Loucy (cell line): Measurements from ENCODE around the gene COLGALT1.
"Not testable (repeated sequence)": the region's sequence is repeated elsewhere in the genome, so short reads cannot be mapped to it uniquely, and the experiment has no call there.

ENCODE experiments used
- H2AFZ ChIP-seq: fragments of 200-600 bp; sonication (generic); 2 replicates; pipeline ENCODE4 v1.6.0; 2016; ENCODE audit warnings: antibody characterized with exemption, mild to moderate bottlenecking, low read length, moderate library complexity
- H3F3A ChIP-seq: fragments of 200-600 bp; 2 replicates; pipeline ENCODE4 v1.6.0; 2016; ENCODE audit warnings: antibody characterized with exemption, low read depth, mild to moderate bottlenecking
- H3K27me3 ChIP-seq: fragments of 200-600 bp; sonication (generic); 2 replicates; pipeline ENCODE4 v1.6.1; 2014; ENCODE audit warnings: low read length, mild to moderate bottlenecking; ENCODE audit not compliant: insufficient read depth, poor library complexity, severe bottlenecking
- H3K36me3 ChIP-seq: fragments of 200-600 bp; sonication (generic); 2 replicates; pipeline ENCODE4 v1.6.1; 2016; ENCODE audit warnings: low read length; ENCODE audit not compliant: insufficient read depth
- H3K4me1 ChIP-seq: fragments of 200-600 bp; sonication (generic); 2 replicates; pipeline ENCODE4 v1.5.1; 2014; ENCODE audit warnings: low read length, mild to moderate bottlenecking; ENCODE audit not compliant: insufficient read depth, poor library complexity, severe bottlenecking
- H3K4me2 ChIP-seq: fragments of 200-600 bp; sonication (generic); 2 replicates; pipeline ENCODE4 v1.6.0; 2014; ENCODE audit warnings: antibody characterized with exemption, low read length, low read depth, mild to moderate bottlenecking; ENCODE audit not compliant: poor library complexity, severe bottlenecking
- H3K4me3 ChIP-seq: fragments of 200-600 bp; sonication (generic); 2 replicates; pipeline ENCODE4 v1.5.1; 2014; ENCODE audit warnings: low read length, mild to moderate bottlenecking, mixed read lengths; ENCODE audit not compliant: poor library complexity, severe bottlenecking
- H3K79me2 ChIP-seq: fragments of 200-600 bp; sonication (generic); 2 replicates; pipeline ENCODE4 v1.6.1; 2014; ENCODE audit warnings: low read length; ENCODE audit not compliant: insufficient read depth
- H3K9ac ChIP-seq: fragments of 200-600 bp; sonication (generic); 2 replicates; pipeline ENCODE4 v1.6.0; 2014; ENCODE audit warnings: mild to moderate bottlenecking, low read depth, low read length, moderate library complexity; ENCODE audit not compliant: poor library complexity, severe bottlenecking
- H3K9me2 ChIP-seq: fragments of 200-600 bp; sonication (generic); replicated peaks from 2 replicates; pipeline ENCODE4 v1.6.1; 2016; ENCODE audit warnings: low read depth, low read length, mixed read lengths
- H3K9me3 ChIP-seq: fragments of 200-600 bp; sonication (generic); 2 replicates; pipeline ENCODE4 v1.6.1; 2014; ENCODE audit warnings: mild to moderate bottlenecking, antibody characterized with exemption, low read length, low read depth; ENCODE audit not compliant: insufficient read depth
- H4K20me1 ChIP-seq: fragments of 200-600 bp; sonication (generic); 2 replicates; pipeline ENCODE4 v1.6.0; 2014; ENCODE audit warnings: antibody characterized with exemption, low read length, mild to moderate bottlenecking; ENCODE audit not compliant: insufficient read depth, poor library complexity, severe bottlenecking
- EZH2phosphoT487 ChIP-seq: fragments of 200-600 bp; IDR thresholded peaks from 2 replicates; pipeline ENCODE4 v1.6.1; 2018; ENCODE audit warnings: antibody characterized with exemption, mild to moderate bottlenecking, moderate library complexity, borderline replicate concordance
- TF ChIP-seq, protein P1 (sequence below): fragments of 200-600 bp; sonication (generic); conservative IDR thresholded peaks from 2 replicates; pipeline ENCODE4 v1.5.1; 2014; ENCODE audit warnings: mild to moderate bottlenecking, antibody characterized with exemption, low read length

COLGALT1 gene

DNA sequence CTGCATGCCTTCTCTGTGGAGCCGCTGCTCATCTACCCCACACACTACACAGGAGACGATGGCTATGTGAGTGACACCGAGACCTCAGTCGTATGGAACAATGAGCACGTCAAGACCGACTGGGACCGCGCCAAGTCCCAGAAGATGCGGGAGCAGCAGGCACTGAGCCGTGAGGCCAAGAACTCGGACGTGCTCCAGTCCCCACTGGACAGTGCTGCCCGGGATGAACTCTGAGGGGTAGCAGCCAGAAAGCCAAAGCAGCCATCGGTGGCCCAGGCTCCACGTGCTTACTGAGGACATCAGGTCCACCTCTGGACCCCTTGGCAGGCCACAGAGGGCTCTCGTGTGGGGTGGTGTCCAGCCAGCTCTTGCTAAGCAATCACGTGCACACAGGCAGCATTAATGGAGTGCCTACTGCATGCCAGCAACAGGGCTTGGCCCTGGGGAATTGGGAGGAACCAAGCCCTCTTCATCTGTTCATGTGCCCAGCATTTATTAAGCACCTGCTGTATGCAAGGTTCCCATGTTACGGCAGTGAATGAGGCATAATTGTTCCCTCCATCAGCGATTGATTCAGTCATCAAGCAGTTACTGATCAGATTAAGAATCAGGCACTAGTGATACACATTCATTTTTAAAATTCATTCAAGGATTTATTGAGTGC is 25.9 kb downstream of the COLGALT1 start:
- Histone ChIP-seq H2AFZ (no peak overlapping the region), H3K9me3 (no peaks in the 10 kb centered on the region), H3K36me3 (peaks cover 56% of the 10 kb centered on the region; the same call in 1 of the 2 replicates), H3K79me2 (no peaks in the 10 kb centered on the region), H3K9me2 (no peaks in the 10 kb centered on the region), H3K4me2 (no peak overlapping the region), H3K4me1 (no peaks in the 10 kb centered on the region), H3K4me3 (no peak overlapping the region), H4K20me1 (no peaks in the 10 kb centered on the region), H3K9ac (no peak overlapping the region), H3K27me3 (no peaks in the 10 kb centered on the region), H3F3A (no peaks in the 10 kb centered on the region)
- no peak for TF ChIP-seq EZH2phosphoT487
- TF ChIP-seq, protein P1, sequence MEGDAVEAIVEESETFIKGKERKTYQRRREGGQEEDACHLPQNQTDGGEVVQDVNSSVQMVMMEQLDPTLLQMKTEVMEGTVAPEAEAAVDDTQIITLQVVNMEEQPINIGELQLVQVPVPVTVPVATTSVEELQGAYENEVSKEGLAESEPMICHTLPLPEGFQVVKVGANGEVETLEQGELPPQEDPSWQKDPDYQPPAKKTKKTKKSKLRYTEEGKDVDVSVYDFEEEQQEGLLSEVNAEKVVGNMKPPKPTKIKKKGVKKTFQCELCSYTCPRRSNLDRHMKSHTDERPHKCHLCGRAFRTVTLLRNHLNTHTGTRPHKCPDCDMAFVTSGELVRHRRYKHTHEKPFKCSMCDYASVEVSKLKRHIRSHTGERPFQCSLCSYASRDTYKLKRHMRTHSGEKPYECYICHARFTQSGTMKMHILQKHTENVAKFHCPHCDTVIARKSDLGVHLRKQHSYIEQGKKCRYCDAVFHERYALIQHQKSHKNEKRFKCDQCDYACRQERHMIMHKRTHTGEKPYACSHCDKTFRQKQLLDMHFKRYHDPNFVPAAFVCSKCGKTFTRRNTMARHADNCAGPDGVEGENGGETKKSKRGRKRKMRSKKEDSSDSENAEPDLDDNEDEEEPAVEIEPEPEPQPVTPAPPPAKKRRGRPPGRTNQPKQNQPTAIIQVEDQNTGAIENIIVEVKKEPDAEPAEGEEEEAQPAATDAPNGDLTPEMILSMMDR: no peak

DNA sequence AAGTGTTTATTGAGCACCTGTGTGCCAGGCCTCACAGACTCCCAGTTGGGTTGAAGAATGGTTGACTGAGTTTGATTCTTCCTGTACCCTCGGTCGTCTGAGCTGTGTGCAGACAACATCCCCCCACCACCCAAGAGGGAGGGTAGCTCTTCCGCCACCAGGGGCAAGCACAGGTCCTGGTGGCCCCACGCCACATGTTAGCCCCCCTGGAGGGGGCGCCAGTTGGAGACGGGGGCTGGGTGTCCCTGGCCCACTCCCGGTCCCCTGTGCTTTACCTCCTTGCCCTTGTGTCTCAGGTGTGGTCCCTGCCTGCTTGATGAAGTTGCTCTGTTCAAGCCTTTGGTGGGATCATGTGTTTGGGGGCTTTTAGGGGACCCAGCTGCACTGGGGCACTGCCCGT is 27.2 kb downstream of the COLGALT1 start:
- no peak overlapping the region for H2AFZ ChIP-seq
- H3K9me3 ChIP-seq: no peaks in the 10 kb centered on the region
- H3K9me2 ChIP-seq: no peaks in the 10 kb centered on the region
- TF ChIP-seq, protein P1: 0 out of 2 replicates have a peak, but pooled peaks have one; percentile 12
- TF ChIP-seq EZH2phosphoT487: no peak
- no peak overlapping the region for H3K4me2 ChIP-seq
- no peaks in the 10 kb centered on the region for H3K4me1 ChIP-seq
- H3F3A ChIP-seq: no peaks in the 10 kb centered on the region
- peaks cover 50% of the 10 kb centered on the region; the same call in 1 of the 2 replicates for H3K36me3 ChIP-seq
- H4K20me1 ChIP-seq: no peaks in the 10 kb centered on the region
- no peak overlapping the region for H3K9ac ChIP-seq
- H3K4me3 ChIP-seq: no peak overlapping the region
- no peaks in the 10 kb centered on the region for H3K27me3 ChIP-seq
- no peaks in the 10 kb centered on the region for H3K79me2 ChIP-seq

DNA sequence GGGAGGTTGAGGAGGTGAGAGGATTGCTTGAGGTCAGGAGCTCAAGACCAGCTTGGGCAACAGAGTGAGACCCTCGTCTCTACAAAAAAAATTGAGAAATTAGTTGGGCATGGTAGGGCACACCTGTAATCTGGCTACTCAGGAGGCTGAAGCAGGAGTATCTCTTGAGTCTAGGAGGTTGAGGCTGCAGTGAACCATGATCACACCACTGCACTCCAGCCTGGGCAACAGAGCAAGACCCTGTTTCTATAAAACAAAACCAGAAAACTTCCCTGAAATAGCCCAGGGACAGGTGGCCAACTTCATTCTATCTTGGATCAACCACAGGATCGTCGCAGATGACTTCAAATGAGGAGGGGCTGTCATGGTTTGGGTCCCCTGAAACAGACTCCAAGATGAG is 28.7 kb downstream of the COLGALT1 start:
- Histone ChIP-seq H3K9me3 (no peaks in the 10 kb centered on the region), H3F3A (no peaks in the 10 kb centered on the region), H3K9ac (no peak overlapping the region), H3K9me2 (no peaks in the 10 kb centered on the region), H2AFZ (no peak overlapping the region), H3K4me3 (no peak overlapping the region), H3K79me2 (no peaks in the 10 kb centered on the region), H3K27me3 (no peaks in the 10 kb centered on the region), H3K36me3 (peaks cover 38% of the 10 kb centered on the region; the same call in 1 of the 2 replicates), H3K4me1 (no peaks in the 10 kb centered on the region), H4K20me1 (no peaks in the 10 kb centered on the region), H3K4me2 (no peak overlapping the region)
- no peak for TF ChIP-seq EZH2phosphoT487
- TF ChIP-seq, protein P1: no peak

DNA sequence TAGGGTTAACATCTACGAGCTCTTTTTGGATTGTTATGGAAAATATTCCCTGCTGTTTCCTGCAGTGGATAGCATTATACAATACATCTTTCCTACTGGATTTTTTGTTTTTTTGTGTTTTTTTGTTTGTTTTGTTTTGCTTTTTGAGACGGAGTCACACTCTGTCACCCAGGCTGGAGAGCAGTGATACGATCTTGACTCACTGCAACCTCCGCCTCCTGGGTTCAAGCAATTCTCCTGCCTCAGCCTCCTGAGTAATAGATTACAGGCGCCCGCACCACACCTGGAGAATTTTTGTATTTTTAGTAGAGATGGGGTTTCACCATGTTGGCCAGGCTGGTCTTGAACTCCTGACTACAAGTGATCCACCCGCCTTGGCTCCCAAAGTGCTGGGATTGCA is 29.9 kb downstream of the COLGALT1 start:
- H3K4me2 ChIP-seq, H2AFZ ChIP-seq, H3K4me1 ChIP-seq, H3K9ac ChIP-seq, H3K4me3 ChIP-seq, H3K9me3 ChIP-seq, H4K20me1 ChIP-seq, H3K27me3 ChIP-seq, H3K9me2 ChIP-seq, H3K79me2 ChIP-seq, H3F3A ChIP-seq: not testable (repeated sequence)
- peaks cover 27% of the 10 kb centered on the region; the same call in 1 of the 2 replicates for H3K36me3 ChIP-seq
